ENCODE data around the gene TRAF5.
"Not testable (repeated sequence)": the region's sequence is repeated elsewhere in the genome, so short reads cannot be mapped to it uniquely, and the experiment has no call there.

Gene TRAF5

GRCh38 chr1:211347077-211347844, 20.6 kb downstream of the TRAF5 start:
- Mint-ChIP-seq H3K4me3 (no peak overlapping the region), H3K27ac (no peak overlapping the region), H3K9me3 (peaks cover 15% of the 10 kb centered on the region)

DNA sequence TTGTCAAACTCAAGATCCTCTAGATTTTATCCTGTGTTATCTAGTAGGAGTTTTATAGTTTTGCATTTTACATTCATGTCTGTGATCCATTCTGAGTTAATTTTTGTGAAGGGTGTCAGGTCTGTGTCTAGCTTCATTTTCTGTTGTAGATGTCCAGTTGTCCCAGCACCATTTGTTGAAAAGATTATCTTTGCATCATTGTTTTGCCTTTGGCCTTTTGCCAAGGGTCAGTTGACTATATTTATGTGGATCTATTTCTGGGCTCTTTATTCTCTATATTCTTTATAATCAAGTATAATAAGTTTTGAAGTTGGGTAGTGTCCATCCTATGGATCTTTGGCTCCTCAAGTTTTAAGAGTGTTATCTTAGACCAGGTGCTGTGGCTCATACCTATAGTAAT, 21.9 kb downstream of the TRAF5 start:
- no peak overlapping the region for H3K27ac Mint-ChIP-seq
- no peak for DNase-seq (ENCODE audit: low spot score)
- H3K27me3 Mint-ChIP-seq (ENCODE audit: low read depth): no peaks in the 10 kb centered on the region
- peaks cover 39% of the 10 kb centered on the region for H3K4me1 Mint-ChIP-seq (ENCODE audit: low read depth)
- H3K4me3 Mint-ChIP-seq: no peak overlapping the region
- peaks cover 22% of the 10 kb centered on the region for H3K9me3 Mint-ChIP-seq
- peaks cover 67% of the 10 kb centered on the region for H3K36me3 Mint-ChIP-seq (ENCODE audit: low read depth)

More at GRCh38 chr1:211347077-211347844, 20.6 kb downstream of the TRAF5 start:
- no peak for DNase-seq (ENCODE audit: low spot score)
- Mint-ChIP-seq H3K27me3 (ENCODE audit: low read depth) (no peaks in the 10 kb centered on the region), H3K36me3 (ENCODE audit: low read depth) (peaks cover 60% of the 10 kb centered on the region), H3K4me1 (ENCODE audit: low read depth) (peaks cover 37% of the 10 kb centered on the region)

DNA sequence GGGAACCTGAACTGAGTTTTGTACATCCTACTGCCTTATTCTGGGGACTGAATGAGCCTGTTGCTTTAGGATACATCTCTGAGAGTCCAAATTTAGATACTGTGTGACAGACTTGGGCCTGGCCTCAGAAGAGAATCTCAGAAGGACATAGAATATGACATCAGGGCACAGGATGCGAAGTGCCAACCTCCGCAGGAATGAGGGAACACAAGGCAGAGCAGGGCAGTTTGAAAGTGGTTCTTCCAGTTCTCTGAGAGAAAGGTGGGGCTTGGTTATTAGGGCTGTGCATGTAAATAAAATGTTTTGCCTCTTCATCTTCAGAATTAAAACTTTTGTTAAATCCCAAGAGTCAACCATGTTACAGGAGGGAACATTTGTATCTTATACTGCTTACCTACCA, 23.1 kb downstream of the TRAF5 start:
- H3K9me3 Mint-ChIP-seq: peaks cover 22% of the 10 kb centered on the region
- no peak overlapping the region for H3K4me3 Mint-ChIP-seq
- no peak overlapping the region for H3K27ac Mint-ChIP-seq
- DNase-seq (ENCODE audit: low spot score): no peak
- peaks cover 73% of the 10 kb centered on the region for H3K36me3 Mint-ChIP-seq (ENCODE audit: low read depth)
- H3K4me1 Mint-ChIP-seq (ENCODE audit: low read depth): peaks cover 41% of the 10 kb centered on the region
- no peaks in the 10 kb centered on the region for H3K27me3 Mint-ChIP-seq (ENCODE audit: low read depth)

GRCh38 chr1:211352055-211352454, 25.4 kb downstream of the TRAF5 start:
- Mint-ChIP-seq H3K9me3 (peaks cover 22% of the 10 kb centered on the region), H3K36me3 (ENCODE audit: low read depth) (peaks cover 69% of the 10 kb centered on the region), H3K4me3 (peak overlapping the region; percentile 39), H3K4me1 (ENCODE audit: low read depth) (peaks cover 43% of the 10 kb centered on the region)
- not testable (repeated sequence) for DNase-seq (ENCODE audit: low spot score); H3K27ac Mint-ChIP-seq; H3K27me3 Mint-ChIP-seq (ENCODE audit: low read depth)

DNA sequence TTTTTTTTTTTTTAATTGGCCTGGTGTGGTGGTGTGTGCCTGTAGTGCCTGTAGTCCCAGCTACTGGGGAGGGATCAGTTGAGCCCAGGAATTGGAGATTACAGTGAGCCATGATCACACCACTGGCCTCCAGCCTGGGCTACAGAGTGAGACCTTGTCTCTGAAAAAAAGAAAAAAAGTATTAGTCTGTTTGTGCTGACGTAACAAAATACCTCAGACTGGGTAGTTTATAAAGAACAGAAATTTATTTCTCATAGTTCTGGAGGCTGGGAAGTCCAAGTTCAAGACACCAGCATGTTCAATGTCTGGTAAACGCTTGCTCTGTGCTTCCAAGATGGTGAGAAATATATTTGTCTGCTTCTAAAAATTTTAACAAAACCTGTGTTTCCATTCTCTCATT, 25.8 kb downstream of the TRAF5 start:
- Mint-ChIP-seq H3K4me3 (peak overlapping the region; percentile 67), H3K27ac (no peak overlapping the region), H3K4me1 (ENCODE audit: low read depth) (peaks cover 41% of the 10 kb centered on the region), H3K36me3 (ENCODE audit: low read depth) (peaks cover 70% of the 10 kb centered on the region), H3K27me3 (ENCODE audit: low read depth) (no peaks in the 10 kb centered on the region), H3K9me3 (peaks cover 22% of the 10 kb centered on the region)
- no peak for DNase-seq (ENCODE audit: low spot score)

- no peaks in the 10 kb centered on the region for H3K27me3 Mint-ChIP-seq (ENCODE audit: low read depth)
- peak overlapping the region; percentile 63 for H3K27ac Mint-ChIP-seq
- no peak for DNase-seq (ENCODE audit: low spot score)
- peaks cover 22% of the 10 kb centered on the region for H3K9me3 Mint-ChIP-seq
- H3K4me3 Mint-ChIP-seq: peak overlapping the region; percentile 67
- H3K4me1 Mint-ChIP-seq (ENCODE audit: low read depth): peaks cover 39% of the 10 kb centered on the region
- peaks cover 69% of the 10 kb centered on the region for H3K36me3 Mint-ChIP-seq (ENCODE audit: low read depth)
Observed at GRCh38 chr1:211352985-211353515, 26.4 kb downstream of the TRAF5 start.

- Mint-ChIP-seq H3K36me3 (ENCODE audit: low read depth) (peaks cover 66% of the 10 kb centered on the region), H3K27me3 (ENCODE audit: low read depth) (no peaks in the 10 kb centered on the region), H3K27ac (peak overlapping the region; percentile 63), H3K4me3 (peak overlapping the region; percentile 67), H3K4me1 (ENCODE audit: low read depth) (peaks cover 39% of the 10 kb centered on the region), H3K9me3 (peaks cover 22% of the 10 kb centered on the region)
- DNase-seq (ENCODE audit: low spot score): no peak
Observed at GRCh38 chr1:211353562-211354212, 27.1 kb downstream of the TRAF5 start.

GRCh38 chr1:211355873-211356272, 29.2 kb downstream of the TRAF5 start:
- Mint-ChIP-seq H3K27me3 (ENCODE audit: low read depth) (no peaks in the 10 kb centered on the region), H3K27ac (no peak overlapping the region), H3K4me1 (ENCODE audit: low read depth) (peaks cover 38% of the 10 kb centered on the region), H3K4me3 (no peak overlapping the region), H3K9me3 (peaks cover 18% of the 10 kb centered on the region), H3K36me3 (ENCODE audit: low read depth) (peaks cover 62% of the 10 kb centered on the region)
- DNase-seq (ENCODE audit: low spot score): no peak

DNA sequence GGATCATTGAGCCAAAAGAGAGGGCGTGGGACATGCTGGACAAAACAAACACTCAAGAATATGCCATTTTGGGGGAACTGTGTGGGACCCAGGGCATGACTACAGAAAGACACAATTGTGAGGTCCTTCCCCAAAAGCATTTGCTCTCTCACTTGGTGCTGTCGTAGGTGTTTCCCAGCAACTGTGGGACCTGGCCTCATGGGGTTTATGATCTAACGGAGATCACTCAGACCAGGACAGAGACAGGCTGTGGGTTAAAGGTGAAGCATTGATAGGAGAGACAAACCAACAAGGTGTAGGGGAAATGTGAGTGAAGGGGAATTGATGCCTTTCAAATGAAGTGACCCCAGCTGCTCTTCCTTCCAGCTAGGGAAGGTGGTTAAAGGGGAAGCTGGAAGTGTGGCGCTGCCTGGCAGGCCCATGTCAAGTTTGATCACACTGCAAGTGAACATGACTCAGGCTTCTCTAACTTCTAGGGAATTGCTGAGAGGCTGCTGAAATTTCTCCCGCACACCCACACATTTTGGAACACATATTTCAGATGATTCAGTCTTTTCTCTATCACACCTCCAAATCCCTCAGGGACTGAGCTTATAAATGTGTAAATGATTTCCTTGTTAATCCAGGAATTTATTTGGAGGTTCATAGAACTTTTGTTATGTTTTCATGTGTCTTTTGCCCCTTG, 30.2 kb downstream of the TRAF5 start:
- H3K27me3 Mint-ChIP-seq (ENCODE audit: low read depth): no peaks in the 10 kb centered on the region
- H3K4me1 Mint-ChIP-seq (ENCODE audit: low read depth): peaks cover 32% of the 10 kb centered on the region
- peaks cover 10% of the 10 kb centered on the region for H3K9me3 Mint-ChIP-seq
- DNase-seq (ENCODE audit: low spot score): no peak
- no peak overlapping the region for H3K4me3 Mint-ChIP-seq
- H3K27ac Mint-ChIP-seq: no peak overlapping the region
- peaks cover 59% of the 10 kb centered on the region for H3K36me3 Mint-ChIP-seq (ENCODE audit: low read depth)

- peaks cover 48% of the 10 kb centered on the region for H3K36me3 Mint-ChIP-seq (ENCODE audit: low read depth)
- H3K4me1 Mint-ChIP-seq (ENCODE audit: low read depth): peaks cover 19% of the 10 kb centered on the region
- no peak overlapping the region for H3K27ac Mint-ChIP-seq
- H3K27me3 Mint-ChIP-seq (ENCODE audit: low read depth): no peaks in the 10 kb centered on the region
- H3K9me3 Mint-ChIP-seq: no peaks in the 10 kb centered on the region
- no peak for DNase-seq (ENCODE audit: low spot score)
- no peak overlapping the region for H3K4me3 Mint-ChIP-seq
Observed at GRCh38 chr1:211358685-211359084, 32.1 kb downstream of the TRAF5 start.

DNA sequence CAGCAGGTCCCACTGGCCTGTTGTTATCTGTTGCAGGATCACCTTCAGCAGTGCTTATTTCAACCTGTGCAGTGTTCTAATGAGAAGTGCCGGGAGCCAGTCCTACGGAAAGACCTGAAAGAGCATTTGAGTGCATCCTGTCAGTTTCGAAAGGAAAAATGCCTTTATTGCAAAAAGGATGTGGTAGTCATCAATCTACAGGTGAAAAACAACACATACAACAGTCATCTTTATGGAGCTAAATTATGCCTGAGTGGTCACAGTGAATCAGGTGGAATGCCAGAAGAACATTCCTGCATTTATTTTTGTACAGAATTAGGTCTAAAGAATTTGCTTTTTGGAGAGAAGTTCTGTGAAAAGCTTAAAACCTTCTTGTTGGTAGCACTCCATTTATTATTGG, 33.2 kb downstream of the TRAF5 start:
- peaks cover 51% of the 10 kb centered on the region for H3K36me3 Mint-ChIP-seq (ENCODE audit: low read depth)
- no peaks in the 10 kb centered on the region for H3K9me3 Mint-ChIP-seq
- no peak for DNase-seq (ENCODE audit: low spot score)
- peaks cover 14% of the 10 kb centered on the region for H3K4me1 Mint-ChIP-seq (ENCODE audit: low read depth)
- H3K4me3 Mint-ChIP-seq: no peak overlapping the region
- H3K27me3 Mint-ChIP-seq (ENCODE audit: low read depth): no peaks in the 10 kb centered on the region
- H3K27ac Mint-ChIP-seq: no peak overlapping the region

DNA sequence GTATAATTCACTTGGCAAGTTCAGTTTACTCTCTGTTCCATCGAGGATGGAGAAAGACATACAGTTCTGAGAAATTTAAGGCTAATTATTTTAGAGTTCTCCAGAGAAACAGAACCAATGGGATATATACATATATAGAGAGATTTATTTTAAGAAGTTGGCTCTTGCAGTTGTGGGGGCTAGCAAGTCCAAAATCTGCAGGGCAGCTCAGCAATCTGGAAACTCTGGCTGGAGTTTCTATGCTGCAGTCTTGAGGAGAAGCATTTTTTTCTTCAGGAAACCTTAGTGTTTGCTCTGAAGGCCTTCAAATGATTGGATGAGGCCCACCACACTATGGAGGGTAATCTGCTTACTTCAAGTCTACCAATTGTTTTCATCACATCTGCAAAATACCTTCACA, 34.6 kb downstream of the TRAF5 start:
- no peaks in the 10 kb centered on the region for H3K9me3 Mint-ChIP-seq
- H3K27ac Mint-ChIP-seq: no peak overlapping the region
- peaks cover 53% of the 10 kb centered on the region for H3K36me3 Mint-ChIP-seq (ENCODE audit: low read depth)
- H3K4me3 Mint-ChIP-seq: no peak overlapping the region
- peaks cover 10% of the 10 kb centered on the region for H3K4me1 Mint-ChIP-seq (ENCODE audit: low read depth)
- no peaks in the 10 kb centered on the region for H3K27me3 Mint-ChIP-seq (ENCODE audit: low read depth)
- no peak for DNase-seq (ENCODE audit: low spot score)

DNA sequence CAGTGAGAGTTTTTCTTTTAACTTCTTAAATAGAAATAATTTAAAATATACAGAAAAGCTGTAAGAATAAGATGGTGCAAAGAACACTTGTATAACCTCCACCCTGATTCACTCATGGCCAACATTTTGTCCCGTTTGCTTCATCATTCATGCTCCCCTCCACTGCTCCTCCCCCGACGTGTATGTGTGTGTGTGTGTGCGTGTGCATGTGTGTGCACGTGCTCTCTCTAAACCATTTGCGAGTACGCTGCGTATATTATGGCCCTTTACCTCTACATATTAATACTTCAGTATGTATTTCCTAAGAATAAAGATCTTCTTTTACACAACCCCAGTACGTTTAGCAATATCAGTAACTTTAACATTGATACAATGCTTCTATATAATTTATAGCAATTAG, 43.0 kb downstream of the TRAF5 start:
- peaks cover 13% of the 10 kb centered on the region for H3K4me1 Mint-ChIP-seq (ENCODE audit: low read depth)

GRCh38 chr1:211370669-211371068, 44.0 kb downstream of the TRAF5 start:
- no peak for DNase-seq (ENCODE audit: low spot score)
- no peaks in the 10 kb centered on the region for H3K27me3 Mint-ChIP-seq (ENCODE audit: low read depth)
- H3K36me3 Mint-ChIP-seq (ENCODE audit: low read depth): peaks cover 57% of the 10 kb centered on the region
- H3K27ac Mint-ChIP-seq: no peak overlapping the region
- no peak overlapping the region for H3K4me3 Mint-ChIP-seq
- no peaks in the 10 kb centered on the region for H3K9me3 Mint-ChIP-seq
- H3K4me1 Mint-ChIP-seq (ENCODE audit: low read depth): peaks cover 13% of the 10 kb centered on the region

More for the DNA sequence above, 43.0 kb downstream of the TRAF5 start:
- Mint-ChIP-seq H3K27me3 (ENCODE audit: low read depth) (no peaks in the 10 kb centered on the region), H3K4me3 (no peak overlapping the region), H3K27ac (no peak overlapping the region), H3K36me3 (ENCODE audit: low read depth) (peaks cover 55% of the 10 kb centered on the region), H3K9me3 (no peaks in the 10 kb centered on the region)
- DNase-seq (ENCODE audit: low spot score): no peak

All from T-helper 2 cell treated with Interferon-gamma antibody and Interleukin-4, amounts not matched to agents 5 μg/mL and 100 μg/mL, for 36 hours (primary cell).